ENCODE results near the gene PTPRG.

- TF ChIP-seq, protein P1, sequence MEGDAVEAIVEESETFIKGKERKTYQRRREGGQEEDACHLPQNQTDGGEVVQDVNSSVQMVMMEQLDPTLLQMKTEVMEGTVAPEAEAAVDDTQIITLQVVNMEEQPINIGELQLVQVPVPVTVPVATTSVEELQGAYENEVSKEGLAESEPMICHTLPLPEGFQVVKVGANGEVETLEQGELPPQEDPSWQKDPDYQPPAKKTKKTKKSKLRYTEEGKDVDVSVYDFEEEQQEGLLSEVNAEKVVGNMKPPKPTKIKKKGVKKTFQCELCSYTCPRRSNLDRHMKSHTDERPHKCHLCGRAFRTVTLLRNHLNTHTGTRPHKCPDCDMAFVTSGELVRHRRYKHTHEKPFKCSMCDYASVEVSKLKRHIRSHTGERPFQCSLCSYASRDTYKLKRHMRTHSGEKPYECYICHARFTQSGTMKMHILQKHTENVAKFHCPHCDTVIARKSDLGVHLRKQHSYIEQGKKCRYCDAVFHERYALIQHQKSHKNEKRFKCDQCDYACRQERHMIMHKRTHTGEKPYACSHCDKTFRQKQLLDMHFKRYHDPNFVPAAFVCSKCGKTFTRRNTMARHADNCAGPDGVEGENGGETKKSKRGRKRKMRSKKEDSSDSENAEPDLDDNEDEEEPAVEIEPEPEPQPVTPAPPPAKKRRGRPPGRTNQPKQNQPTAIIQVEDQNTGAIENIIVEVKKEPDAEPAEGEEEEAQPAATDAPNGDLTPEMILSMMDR (IDR thresholded peaks at IDR 0.05) = no peak
- TF ChIP-seq POLR2A (IDR thresholded peaks at IDR 0.05) = no peak
These were observed 533.1 kb downstream of the PTPRG start for GRCh38 chr3:62094461-62094860.

Data from right lobe of liver (tissue), 4 donors.